Amniotic epithelial cell (primary cell): ENCODE data around the gene ANP32A.
"Not testable (repeated sequence)": the region's sequence is repeated elsewhere in the genome, so short reads cannot be mapped to it uniquely, and the experiment has no call there.

Experiments used
- DNase-seq: peaks from one replicate; pipeline ENCODE4 v3.0.0-alpha.2; 2010; ENCODE audit warnings: low read depth

ANP32A gene

GRCh38 chr15:68781766-68782588 is 38.7 kb downstream of the ANP32A start:
- no peak for DNase-seq

- no peak for DNase-seq
These were observed 39.5 kb downstream of the ANP32A start for GRCh38 chr15:68781217-68781616.

GRCh38 chr15:68778876-68779275 is 41.8 kb downstream of the ANP32A start:
- DNase-seq = no peak

- DNase-seq = no peak
These were observed 44.0 kb downstream of the ANP32A start for GRCh38 chr15:68776477-68777270.

GRCh38 chr15:68775671-68776476 is 44.8 kb downstream of the ANP32A start:
- DNase-seq = peak; percentile 21

- no peak for DNase-seq
These were observed 45.5 kb downstream of the ANP32A start for GRCh38 chr15:68775236-68775577.

- DNase-seq = no peak
These were observed 46.0 kb downstream of the ANP32A start for GRCh38 chr15:68774521-68775235.

- no peak for DNase-seq
These were observed 46.6 kb downstream of the ANP32A start for GRCh38 chr15:68774120-68774519.

GRCh38 chr15:68773036-68773435 is 47.7 kb downstream of the ANP32A start:
- DNase-seq = no peak

GRCh38 chr15:68770216-68770615 is 50.5 kb downstream of the ANP32A start:
- DNase-seq = no peak

- DNase-seq = no peak
These were observed 51.0 kb downstream of the ANP32A start for GRCh38 chr15:68769702-68770101.

- peak; percentile 15 for DNase-seq
These were observed 52.4 kb downstream of the ANP32A start for GRCh38 chr15:68768321-68768720.

- no peak for DNase-seq
These were observed 52.9 kb downstream of the ANP32A start for GRCh38 chr15:68767833-68768232.

- DNase-seq = no peak
These were observed 54.9 kb downstream of the ANP32A start for GRCh38 chr15:68765602-68766368.

GRCh38 chr15:68764090-68764489 is 56.6 kb downstream of the ANP32A start:
- DNase-seq = no peak

- no peak for DNase-seq
These were observed 57.6 kb downstream of the ANP32A start for GRCh38 chr15:68763063-68763462.

- not testable (repeated sequence) for DNase-seq
These were observed 60.6 kb downstream of the ANP32A start for GRCh38 chr15:68759982-68760579.

- DNase-seq = no peak
These were observed 65.0 kb downstream of the ANP32A start for GRCh38 chr15:68755731-68756130.

- no peak for DNase-seq
These were observed 69.1 kb downstream of the ANP32A start for GRCh38 chr15:68751622-68752021.

GRCh38 chr15:68749793-68750192 is 70.9 kb downstream of the ANP32A start:
- DNase-seq = no peak

- no peak for DNase-seq
These were observed 71.3 kb downstream of the ANP32A start for GRCh38 chr15:68749365-68749764.
